ENCODE data around the gene ELF2. TPM values are rescaled to one million over a fixed set of nuclear protein-coding genes. Genes with fewer than 3 reads are reported as not detected.

The ELF2 gene
- total RNA-seq, 4 donors from 2014 or later, result 39.0 to 89.5 (median 48.7) TPM

DNA sequence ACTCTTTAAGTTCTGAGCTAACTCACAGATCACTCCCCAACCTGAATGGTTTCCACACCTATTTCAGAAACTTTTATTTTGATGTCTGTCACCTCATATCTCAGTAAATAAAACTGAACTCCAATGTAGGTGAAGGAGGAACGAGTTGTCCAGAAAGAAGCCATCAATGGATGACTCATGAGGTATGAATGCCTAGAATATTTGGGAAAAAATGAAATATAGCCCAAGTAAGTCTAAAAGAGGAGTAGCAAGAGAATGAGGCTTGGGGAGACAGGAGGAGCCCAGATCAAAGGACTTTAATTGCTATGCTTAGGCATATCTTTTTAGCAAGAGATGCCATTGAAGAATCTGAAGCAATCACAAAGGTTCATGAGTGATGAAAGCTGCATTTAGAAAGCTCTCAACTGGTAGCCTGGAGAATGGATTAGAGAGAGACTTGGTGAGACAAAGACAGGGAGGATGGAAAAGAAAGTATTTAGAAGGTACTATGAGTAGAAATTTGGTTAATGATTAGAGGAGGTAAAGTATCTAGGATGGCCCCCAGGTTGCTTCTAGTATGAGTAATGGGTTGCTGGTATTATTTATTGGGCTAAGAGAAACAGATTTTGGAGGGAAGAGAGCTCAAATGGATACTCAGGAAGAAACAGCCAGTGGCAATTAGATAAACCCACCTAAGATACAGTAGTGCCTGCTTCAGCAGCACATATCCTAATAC lies 122.1 kb downstream of the ELF2 start:
- DNase-seq (ENCODE audit: low spot score) (no peak), ATAC-seq (ENCODE audit: low FRiP score) (no peak)
- TF ChIP-seq, protein P1, sequence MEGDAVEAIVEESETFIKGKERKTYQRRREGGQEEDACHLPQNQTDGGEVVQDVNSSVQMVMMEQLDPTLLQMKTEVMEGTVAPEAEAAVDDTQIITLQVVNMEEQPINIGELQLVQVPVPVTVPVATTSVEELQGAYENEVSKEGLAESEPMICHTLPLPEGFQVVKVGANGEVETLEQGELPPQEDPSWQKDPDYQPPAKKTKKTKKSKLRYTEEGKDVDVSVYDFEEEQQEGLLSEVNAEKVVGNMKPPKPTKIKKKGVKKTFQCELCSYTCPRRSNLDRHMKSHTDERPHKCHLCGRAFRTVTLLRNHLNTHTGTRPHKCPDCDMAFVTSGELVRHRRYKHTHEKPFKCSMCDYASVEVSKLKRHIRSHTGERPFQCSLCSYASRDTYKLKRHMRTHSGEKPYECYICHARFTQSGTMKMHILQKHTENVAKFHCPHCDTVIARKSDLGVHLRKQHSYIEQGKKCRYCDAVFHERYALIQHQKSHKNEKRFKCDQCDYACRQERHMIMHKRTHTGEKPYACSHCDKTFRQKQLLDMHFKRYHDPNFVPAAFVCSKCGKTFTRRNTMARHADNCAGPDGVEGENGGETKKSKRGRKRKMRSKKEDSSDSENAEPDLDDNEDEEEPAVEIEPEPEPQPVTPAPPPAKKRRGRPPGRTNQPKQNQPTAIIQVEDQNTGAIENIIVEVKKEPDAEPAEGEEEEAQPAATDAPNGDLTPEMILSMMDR (IDR thresholded peaks at IDR 0.05), result no peak

GRCh38 chr4:139053909-139054308 lies 123.1 kb downstream of the ELF2 start:
- TF ChIP-seq, protein P1 (IDR thresholded peaks at IDR 0.05), result no peak
- ATAC-seq (ENCODE audit: low FRiP score) (no peak), DNase-seq (ENCODE audit: low spot score) (no peak)

DNA sequence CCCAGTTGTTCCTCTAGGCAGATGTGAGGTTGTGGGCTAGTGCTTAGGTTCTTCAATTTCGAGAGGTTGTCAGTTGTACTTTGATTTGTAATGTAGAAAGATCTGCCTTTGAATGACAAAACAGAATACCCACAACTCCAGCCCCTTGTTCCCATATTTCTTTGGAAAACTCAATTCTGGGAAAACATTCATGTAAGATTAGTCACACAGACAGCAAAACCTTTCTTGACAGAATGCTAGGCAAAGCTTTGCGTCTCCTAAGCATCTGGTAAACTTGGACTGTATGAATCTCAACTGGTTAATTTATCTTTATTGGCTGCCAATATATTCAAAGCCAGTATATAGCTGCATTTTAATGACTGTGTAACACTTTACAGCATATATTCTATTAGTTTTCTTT lies 126.6 kb downstream of the ELF2 start:
- DNase-seq (ENCODE audit: low spot score), result no peak

DNA sequence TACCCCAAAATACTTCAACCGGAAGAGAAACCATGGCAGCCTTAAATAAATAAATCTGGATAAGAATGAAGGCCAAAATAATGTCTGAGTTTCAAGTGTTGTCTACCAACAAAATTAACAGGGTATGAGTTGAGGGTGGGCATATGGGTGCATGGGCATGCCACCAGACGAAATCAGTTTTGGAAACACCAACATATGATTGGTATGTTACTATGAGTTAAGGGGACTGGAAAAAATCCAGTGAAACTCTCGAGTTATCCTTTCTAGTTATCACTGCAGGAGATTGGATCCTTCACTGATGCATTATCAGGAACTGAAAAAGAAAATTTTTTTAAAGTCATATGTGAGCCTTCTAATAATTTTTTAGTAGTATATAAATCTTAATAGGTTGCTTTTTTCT lies 129.0 kb downstream of the ELF2 start:
- DNase-seq (ENCODE audit: low spot score) (no peak), ATAC-seq (ENCODE audit: low FRiP score) (no peak)
- TF ChIP-seq, protein P1 (IDR thresholded peaks at IDR 0.05), result no peak

More for the DNA sequence above, 126.6 kb downstream of the ELF2 start:
- TF ChIP-seq, protein P1 (IDR thresholded peaks at IDR 0.05), result no peak
- ATAC-seq (ENCODE audit: low FRiP score), result no peak

DNA sequence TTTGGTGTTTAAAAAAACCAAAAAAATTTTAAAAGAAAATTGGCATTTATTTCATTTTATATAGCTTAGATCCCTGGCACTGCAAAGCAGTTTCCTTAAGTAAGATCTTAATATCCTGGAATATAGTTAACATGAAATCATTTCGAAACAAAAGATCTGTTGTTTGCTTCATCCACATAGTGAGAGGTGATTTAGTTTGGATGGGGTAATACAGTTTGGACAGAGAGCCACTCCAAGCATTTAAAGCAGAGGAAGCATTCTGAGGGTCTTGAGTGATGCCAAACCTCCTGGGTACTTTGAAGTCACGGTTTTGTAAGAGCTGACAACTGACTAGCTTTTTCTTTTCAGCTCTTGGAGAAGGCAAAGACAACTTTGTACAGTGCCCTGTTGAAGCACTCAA lies 132.7 kb downstream of the ELF2 start:
- TF ChIP-seq, protein P1 (IDR thresholded peaks at IDR 0.05), result no peak
- DNase-seq (ENCODE audit: low spot score) (no peak), ATAC-seq (ENCODE audit: low FRiP score) (no peak)

GRCh38 chr4:139042981-139043460 lies 134.0 kb downstream of the ELF2 start:
- TF ChIP-seq, protein P1 (IDR thresholded peaks at IDR 0.05), result no peak
- no peak for ATAC-seq (ENCODE audit: low FRiP score)
- no peak for DNase-seq (ENCODE audit: low spot score)

DNA sequence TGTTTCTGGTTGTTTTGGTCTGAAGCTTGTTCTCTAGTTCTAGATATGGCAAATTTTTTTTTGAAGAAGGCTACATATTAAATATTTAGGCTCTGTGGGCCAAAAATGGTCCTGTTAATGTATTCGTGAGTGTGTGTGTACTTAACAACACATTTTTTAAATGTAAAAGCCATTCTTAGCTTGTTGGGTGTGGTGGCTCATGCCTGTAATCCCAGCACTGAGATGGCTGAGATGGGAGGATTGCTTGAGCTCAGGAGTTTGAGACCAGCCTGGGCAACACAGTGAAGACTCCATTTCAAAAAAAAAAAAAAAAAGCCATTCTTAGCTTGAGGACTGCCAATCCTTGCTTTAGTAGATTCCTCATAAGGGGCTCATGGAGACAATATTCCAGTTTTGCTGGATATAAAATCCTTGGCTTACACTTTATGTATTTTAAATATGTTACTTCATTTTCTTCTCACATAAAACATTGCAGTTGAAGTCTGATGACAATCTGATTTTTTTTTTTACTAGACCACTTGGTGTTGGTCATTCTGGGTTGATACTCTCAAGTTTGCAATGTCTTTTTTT lies 138.1 kb downstream of the ELF2 start:
- no peak for ATAC-seq (ENCODE audit: low FRiP score)
- TF ChIP-seq, protein P1 (IDR thresholded peaks at IDR 0.05), result no peak
- no peak for DNase-seq (ENCODE audit: low spot score)

Measured in omental fat pad (tissue), 4 donors.